GM21737 (cell line): ENCODE measurements around the gene FNDC3B.
"Not testable (repeated sequence)": the region's sequence is repeated elsewhere in the genome, so short reads cannot be mapped to it uniquely, and the experiment has no call there.

Source experiments
- ATAC-seq: cut with Tn5 transposase; IDR thresholded peaks from one replicate; pipeline ENCODE4 v1.9.1; 2021; ENCODE audit warnings: mild to moderate bottlenecking, moderate library complexity; ENCODE audit not compliant: unreplicated experiment

FNDC3B gene

DNA sequence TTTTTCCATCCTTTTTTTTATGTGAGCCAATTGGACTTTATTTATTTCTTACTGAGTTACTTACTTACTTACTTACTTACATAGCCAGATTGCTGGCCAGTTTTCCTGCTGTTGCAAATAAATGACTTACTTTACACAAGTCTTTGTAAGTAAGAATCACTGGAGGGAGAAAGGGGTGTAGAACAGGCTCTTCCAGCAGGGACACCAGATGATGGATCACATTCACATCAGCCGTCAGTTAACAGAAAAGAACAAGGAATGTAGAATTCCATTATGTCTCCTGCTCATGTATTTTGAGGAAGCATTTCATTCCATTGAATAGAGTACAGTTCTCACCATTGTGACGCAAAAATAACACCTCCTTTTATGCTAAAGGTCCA, 188.6 kb downstream of the FNDC3B start:
- ATAC-seq: no peak

DNA sequence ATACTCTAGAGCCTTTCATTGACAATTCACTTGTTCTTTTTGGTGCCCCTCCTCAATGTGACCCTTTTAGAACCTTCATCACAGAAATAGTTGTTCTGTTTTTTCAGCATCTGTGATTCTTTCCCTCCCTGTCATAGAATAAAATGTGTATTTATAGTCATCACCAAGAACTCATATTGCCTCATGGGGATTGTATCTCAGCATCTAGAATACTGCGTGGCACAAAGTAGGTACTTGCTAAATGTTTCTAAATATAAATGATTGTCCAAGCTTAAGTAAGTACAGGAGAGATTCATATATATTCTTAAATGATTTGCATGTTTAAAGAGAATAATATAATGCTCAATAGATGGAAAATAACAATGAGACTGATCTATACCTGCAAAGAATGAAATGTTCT, 190.1 kb downstream of the FNDC3B start:
- ATAC-seq: no peak

DNA sequence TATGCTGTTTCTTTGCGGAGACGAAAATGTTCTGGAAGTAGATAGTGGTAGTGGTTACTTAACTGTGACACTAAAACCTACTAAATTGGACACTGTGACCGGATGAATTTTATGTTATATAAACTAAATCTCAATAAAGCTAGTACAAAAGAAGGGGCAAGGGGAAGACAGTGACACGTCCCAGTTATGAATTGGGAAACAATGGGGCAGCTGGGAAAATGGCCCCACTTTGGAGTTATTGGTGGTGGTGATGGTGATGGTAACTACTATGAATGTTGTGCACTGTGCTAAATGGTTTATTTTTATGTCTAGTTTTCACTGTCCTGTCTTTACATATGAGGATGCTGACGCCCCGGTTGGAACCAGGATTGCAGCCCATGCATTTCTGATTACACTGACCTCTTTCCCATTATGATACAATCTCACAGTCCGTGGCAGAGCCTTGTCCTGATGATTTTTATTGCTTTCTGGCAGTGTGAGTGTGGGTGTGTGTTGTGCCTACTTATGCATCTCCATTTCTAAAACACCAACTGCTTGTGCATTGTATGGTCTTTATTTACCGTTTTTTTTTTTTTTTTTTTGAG, 192.0 kb downstream of the FNDC3B start:
- no peak for ATAC-seq

DNA sequence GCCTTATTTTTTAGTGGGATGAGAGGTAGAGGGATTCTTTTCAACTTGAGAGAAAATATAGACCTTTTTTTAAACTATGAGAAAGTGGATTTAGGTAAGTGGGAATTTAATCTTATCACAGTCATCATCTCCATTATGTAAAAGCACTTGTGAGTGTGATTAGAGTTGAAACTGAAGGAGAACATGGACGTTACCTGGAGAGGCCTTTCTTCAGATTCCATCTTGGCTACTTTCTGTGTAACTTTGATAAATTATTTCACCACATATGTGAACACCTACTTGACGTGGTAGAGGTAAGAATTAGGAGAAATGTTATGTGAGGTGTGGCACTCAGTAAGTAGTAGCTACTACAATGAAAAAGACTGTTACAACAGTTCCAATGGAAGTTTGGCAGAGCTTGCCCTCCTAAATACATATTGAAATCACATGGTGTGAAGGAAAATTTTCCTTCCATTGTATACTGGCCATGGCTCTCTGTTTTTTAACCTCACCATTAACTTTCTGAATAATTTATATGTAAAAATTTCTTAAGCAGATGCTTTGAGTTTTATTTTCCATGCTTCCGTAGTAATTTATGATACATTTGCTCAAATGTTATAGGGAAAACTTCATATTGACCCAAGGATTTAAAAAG, 193.3 kb downstream of the FNDC3B start:
- ATAC-seq: no peak

DNA sequence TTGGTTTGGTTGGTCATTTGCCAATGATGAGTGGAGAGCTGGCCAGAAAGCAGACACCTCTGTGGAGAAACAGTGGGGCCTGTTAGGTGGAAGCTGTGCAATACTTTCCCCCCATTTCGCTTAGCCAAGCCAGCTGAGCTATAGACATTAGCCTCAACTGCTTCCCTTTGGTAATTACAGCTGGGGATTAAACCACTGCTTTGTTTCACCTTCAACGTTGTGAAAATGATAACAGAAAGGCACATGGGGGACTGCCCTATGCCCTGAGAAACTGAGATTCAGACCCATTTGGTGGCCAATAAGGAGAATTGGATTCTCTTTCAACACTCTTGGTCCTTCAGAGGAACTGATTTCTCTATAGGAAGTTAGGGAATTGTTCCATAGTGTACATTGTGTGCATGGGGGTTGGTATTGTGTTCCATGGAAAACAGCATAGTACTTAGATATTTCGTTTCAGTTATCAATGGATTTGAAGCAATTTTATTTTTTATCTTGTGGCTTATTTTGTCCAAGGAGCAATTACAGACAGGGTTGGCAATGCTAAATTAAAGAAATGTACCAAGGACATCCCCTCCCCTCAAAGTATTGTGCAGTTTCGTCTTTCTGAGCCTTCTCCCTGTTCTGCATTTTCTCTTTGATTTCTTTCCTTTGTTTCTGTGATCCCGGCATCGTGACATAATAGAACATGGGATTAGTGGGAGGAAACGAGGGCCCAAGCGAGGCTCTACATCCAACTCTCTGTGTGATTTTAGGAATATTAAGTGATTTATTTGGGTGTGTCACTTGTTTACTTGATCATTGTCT, 194.3 kb downstream of the FNDC3B start:
- ATAC-seq: no peak

DNA sequence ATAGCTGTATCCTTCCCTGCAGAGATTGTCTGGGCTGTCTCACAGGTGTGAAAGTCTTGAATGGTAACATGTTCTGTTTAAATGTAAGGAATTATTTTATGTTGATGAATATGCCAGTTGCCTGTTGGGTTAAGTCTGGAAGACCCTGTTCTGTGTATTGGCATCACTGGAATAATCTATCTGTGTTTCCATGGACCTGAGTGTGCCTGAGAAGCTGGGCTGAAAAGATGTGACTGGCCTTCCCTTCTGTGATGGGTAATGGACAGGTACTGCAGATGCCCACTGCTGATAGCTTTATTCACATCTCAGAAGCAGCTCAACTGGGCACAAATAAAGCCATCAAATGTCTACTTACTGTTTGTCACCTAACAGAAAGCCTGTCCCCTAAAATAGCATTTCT, 196.3 kb downstream of the FNDC3B start:
- ATAC-seq: no peak

DNA sequence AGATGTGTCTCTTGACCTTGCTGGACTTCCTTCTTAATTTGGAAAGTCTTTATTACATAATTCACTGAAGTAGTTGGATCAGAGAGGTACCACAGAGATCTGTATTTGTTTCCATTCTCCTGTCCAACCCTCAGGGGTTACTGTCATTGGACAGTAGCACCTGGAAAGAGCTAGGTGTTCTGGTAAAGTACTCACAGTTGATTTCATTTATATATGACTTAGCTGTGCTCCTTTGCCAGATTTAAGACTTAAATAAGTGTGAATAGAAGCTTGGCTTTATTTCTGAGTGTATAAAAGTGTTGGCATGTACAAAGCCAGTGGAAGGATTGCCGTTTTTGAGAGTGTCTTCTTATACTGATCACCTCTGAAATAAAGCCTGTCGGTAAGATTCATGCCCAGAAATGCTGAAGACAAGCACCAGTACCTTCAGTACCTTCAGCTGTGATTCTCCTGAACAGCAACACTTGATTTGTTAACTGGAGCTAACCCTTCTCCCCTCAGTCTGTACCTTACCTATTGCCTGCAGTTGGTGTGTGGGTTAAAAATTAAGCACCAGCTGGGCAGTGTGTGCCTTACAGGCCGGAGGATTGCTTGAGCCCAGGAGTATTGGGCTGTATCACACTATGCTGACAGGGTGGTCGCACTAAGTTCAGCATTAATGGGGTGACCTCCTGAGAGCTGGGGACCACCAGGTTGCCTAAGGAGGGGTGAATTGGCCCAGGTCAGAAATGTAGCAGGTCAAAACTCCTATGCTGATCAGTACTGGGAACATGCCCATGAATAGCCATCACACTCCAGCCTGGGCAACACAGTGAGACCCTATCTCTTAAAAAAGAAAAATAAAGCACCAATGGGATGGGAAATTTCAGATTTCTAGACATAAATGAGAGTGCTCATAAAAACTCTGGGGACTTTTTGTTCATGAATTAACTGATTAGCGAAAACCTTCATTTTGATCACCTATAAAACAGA, 197.7 kb downstream of the FNDC3B start:
- no peak for ATAC-seq

DNA sequence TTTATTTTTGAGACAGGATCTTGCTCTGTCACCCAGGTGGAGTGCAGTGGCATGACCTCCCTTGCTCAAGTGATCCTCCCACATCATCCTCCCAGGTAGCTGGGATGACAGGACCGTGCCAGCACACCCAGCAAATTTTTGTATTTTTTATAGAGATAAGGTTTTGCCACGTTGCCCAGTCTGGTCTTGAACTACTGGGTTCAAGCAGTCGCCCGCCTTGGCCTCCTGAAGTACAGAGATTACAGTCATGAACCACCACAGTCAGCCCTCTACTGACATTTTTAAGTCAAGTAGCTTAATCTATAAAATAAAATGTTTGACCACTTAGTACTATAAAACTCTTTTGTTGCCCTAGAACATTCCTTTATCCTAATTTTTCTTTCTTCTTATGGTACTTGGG, 198.8 kb downstream of the FNDC3B start:
- ATAC-seq: no peak

DNA sequence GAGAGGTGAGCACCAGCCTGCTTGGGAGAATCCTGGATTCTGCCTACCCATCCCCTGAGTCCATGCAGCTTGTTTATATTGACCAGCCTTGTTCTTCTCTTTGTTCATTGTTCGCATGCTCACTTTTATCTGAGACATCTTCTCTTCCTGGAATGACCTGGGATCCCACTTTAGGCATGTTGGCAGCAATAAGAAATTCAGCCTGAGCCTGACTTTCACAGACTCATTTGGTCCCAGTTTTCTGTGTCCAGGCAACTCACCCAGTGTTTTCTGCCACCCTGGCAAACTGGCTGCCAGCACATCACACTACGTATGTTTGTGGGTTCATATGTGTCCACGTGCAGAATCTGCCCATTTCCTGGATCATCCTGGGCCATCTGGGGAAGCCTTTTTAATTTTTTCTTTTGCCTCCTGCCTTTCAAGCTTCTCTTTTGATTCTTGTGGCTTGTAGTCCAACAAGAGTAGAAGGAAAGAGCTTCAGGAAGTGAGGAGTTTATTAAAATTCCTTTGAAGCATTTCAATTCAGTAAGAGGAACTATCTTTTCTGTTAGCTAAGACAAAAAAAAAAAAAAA, 199.9 kb downstream of the FNDC3B start:
- no peak for ATAC-seq

DNA sequence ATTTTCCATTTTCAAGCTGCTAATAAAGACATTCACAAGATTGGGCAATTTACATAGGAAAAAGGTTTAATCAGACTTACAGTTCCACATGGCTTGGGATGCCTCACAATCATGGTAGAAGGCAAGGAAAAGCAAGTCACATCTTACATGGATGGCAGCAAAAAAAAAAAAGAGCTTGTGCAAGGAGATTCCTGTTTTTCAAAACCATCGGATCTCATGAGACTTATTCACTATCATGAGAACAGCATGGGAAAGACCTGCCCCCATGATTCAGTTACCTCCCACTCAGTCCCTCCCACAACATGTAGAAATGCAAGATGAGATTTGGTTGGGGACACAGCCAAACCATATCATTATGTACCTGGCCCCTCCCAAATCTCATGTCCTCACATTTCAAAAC, 202.0 kb downstream of the FNDC3B start:
- no peak for ATAC-seq

DNA sequence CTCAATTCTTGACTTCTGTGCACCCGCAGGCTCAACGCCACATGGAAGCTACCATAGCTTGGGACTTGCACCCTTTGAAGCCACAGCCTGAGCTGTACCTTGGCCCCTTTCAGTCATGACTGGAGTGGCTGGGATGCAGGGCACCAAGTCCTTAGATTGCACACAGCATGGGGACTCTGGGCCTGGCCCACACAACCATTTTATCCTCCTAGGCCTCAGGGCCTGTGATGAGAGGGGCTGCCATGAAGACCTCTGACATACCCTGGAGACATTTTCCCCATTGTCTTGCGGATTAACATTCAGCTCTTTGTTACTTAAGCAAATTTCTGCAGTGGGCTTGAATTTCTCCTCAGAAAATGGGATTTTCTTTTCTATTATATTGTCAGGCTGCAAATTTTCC, 203.1 kb downstream of the FNDC3B start:
- ATAC-seq: not testable (repeated sequence)

DNA sequence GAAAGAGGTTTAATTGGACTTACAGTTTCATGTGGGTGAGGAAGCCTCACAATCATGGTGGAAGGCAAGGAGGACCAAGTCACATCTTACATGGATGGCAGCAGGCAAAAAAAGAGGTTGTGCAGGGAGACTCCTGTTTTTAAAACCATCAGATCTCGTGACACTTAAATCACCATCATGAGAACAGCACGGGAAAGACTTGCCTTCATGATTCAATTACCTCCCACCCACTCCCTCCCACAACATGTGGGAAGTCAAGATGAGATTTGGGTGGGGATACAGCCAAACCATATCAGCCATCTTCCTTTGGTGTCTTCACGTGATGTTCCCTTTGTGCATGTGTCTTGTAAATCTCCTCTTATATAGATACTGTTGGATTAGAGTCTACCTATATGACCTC, 204.0 kb downstream of the FNDC3B start:
- not testable (repeated sequence) for ATAC-seq

DNA sequence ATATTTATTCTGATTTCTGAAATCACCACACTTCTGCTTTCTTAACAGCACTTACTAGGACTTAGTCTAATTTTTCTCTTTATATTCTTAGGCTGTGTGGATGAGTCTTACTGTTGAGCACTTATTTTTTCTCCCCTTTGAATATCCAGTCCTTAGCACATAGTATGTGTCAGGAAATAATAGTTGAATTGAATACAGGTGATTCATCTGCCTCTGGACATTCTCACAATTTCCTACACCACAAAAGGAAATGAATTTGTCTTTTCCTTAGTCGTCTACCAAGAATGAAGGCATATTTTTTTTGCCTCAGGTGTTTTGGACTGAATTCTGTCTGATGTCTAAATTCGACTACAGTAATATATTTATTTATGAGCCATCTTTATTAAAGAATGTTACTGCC, 204.6 kb downstream of the FNDC3B start:
- no peak for ATAC-seq

DNA sequence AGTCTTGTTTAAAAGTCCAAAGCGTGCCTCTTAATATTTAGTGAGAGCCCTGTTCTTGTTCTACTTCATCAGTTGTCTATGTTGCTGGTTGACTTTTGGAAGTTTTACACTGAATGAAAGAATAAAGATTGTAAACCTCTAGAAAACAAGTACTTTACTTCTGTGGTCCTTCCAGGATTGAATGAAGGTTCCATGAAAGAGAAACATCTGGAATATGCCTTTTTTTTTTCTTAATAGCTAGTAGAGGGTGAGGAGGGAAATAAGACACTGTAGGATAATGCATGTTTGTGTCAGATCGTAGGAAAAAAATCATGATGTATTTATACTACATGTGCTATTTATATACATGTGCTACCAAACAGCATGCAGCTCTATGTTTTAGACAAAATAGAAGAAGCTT, 205.9 kb downstream of the FNDC3B start:
- ATAC-seq: no peak

DNA sequence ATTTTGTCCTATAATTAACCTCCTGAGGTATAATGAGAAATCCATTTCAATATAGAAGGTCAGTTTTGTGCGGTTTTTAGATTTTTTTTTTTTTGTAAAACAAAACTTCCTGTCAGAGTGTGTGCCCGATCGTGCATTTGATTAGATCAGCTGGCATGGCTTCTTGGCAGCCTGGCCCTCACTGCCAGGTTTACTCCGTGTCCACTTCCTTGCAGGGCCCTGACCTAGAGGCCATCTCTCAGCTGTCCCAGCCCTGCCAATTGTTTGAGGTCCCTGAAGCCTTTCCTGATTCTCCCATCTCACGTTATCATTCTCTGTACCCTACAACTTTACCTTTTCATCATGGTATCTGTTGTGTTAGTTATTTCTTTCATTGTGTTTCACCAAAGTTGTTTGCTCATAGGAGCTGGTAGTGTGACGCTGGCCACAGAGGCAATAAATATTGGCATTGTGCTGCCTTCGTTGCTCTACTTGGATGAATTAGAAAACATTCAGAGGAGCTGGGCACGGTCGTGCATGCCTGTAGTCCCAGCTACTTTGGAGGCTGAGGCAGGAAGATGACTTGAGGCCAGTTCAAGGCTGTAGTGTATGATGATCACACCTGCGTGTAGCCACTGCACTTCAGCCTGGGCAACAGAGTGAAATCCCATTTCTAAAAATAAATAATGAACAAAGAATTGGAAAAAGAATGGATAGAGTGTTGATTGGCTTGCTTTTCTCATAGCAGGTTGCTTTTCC, 206.9 kb downstream of the FNDC3B start:
- no peak for ATAC-seq

DNA sequence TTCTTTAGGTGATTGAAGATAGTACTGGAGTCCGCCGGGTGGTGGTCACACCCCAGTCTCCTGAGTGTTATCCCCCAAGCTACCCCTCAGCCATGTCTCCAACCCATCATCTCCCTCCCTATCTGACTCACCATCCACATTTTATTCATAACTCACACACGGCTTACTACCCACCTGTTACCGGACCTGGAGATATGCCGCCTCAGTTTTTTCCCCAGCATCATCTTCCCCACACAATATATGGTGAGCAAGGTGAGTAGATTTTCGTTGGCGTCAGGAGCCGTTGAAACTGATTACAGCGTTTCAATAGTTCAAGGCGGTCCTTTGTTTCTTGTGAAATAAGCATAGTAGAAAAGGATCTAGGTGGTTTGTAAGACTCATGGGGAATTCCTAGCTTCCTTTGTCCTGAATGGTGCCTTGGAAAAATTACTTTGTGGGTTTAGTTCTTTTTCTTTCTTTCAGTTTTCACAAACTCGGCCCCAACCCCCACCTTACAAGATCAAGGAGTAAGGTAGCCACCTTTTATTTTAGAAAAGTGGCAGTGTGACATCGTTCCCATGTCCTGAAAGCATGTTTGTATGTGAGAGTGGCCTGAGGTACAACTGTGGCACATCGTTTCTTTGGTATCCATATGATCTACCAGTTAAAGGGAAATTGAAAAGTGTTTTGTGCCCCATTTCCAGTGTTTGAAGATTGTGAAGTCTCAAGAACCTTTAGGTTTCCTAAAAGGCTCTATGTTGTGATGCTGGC, 208.3 kb downstream of the FNDC3B start:
- no peak for ATAC-seq

DNA sequence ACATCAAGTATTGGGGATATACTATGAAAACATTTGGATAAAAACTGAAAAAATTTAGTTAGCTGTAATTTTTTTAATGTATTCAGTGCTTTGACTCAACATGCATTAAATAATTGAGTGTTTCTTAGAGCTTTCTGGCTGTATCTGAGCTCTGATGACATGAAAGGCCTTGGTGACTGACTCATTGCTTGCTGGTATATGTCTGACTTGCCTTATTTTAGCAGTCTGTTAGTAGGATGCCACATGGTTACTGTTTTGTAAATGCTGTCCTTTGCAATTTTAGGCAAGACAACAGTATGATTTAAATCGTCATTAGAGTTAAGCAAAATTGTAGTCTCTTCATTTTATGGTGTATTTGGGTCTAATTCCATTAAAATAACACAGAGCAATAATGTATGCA, 209.7 kb downstream of the FNDC3B start:
- ATAC-seq: no peak

DNA sequence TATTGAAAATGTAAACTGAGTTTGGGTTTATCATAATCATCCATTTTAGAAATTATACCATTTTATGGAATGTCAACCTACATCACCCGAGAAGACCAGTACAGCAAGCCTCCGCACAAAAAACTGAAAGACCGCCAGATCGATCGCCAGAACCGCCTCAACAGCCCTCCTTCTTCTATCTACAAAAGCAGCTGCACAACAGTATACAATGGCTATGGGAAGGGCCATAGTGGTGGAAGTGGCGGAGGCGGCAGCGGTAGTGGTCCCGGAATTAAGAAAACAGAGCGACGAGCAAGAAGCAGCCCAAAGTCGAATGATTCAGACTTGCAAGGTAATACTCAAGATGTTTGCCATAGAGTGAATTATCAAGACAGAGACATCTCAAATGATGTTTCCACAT, 211.8 kb downstream of the FNDC3B start:
- ATAC-seq: no peak

DNA sequence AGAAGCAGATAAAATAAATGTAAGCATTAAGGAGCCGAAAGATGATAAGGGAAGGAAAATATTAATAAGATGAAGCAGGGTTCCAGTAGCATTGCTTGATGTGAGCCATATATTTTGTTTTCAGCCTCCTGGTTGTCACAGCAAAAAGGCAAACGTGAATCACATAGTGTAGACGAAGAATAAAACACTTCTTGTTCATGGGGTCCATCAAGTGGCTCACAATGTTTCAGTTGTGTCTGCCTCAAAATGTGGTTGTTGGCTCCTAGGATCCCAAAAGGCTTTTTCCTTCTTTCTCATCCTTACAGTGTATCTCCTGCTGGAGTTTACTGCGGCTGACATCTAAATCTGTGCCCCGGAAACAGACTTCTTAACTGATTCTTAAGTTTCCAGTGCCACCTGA, 213.8 kb downstream of the FNDC3B start:
- no peak for ATAC-seq
